HG03469 (cell line): ENCODE measurements around the gene DOCK9.
"Not testable (repeated sequence)": the region's sequence is repeated elsewhere in the genome, so short reads cannot be mapped to it uniquely, and the experiment has no call there.

ENCODE experiments used
- ATAC-seq: cut with Tn5 transposase; IDR thresholded peaks from one replicate; pipeline ENCODE4 v1.9.1; 2021; ENCODE audit warnings: mild to moderate bottlenecking, moderate library complexity, moderate number of reproducible peaks; ENCODE audit not compliant: unreplicated experiment

The DOCK9 gene

DNA sequence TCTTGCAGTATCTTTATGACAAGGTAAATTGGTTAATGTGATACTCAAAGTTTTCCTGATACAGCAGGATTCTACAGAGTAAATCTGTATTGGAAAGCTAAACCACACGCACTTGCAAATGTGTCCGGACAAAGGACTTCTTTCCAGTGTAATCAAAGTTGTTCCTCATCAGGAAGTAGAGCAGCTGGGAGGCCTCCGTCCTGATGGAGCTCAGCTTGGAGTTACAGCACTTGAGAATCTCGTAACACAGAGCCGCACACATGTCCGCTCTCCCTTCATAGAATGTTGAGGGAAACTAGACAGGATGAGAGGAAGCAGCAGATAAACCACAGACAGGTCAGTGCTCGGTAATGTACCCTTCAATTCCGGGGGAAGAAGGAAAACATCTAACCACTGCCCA lies 146.6 kb downstream of the DOCK9 start:
- ATAC-seq = no peak

DNA sequence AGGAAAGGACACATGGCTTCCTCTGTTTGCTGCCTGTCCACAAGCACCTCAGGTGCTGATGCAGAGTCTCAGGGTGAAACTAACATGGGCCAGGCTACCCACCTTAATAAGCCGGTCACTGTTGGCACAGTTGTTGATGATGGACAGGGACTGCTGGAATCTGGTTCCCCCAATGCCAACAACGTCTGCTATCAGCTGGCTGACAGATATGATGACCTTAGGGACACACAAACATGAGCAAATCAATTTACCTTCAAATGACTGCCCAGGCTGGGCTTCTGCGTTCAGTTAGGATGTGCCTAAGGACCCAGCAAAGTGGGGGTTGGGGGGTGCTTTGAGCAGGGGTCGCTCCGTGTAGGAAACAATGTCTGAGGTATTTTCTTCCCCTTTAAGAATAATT lies 148.3 kb downstream of the DOCK9 start:
- ATAC-seq = no peak

DNA sequence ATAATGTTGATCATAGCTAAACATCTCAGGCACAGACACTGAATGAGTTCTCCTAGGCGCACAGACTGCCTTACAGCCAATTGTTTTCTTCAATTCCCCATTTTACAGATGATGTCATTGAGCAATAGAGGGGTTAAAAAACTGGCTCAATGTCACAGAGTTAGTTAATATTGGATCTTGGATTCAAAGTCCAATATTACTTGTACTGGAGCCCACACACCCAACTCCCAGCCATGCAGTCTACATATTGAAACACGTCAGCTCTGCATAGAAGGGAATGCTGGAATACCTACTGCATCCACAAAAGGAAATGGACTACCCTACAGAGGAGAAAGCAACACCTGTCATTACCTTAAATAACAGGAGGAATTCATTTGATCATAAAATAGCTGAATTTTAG lies 149.2 kb downstream of the DOCK9 start:
- no peak for ATAC-seq

DNA sequence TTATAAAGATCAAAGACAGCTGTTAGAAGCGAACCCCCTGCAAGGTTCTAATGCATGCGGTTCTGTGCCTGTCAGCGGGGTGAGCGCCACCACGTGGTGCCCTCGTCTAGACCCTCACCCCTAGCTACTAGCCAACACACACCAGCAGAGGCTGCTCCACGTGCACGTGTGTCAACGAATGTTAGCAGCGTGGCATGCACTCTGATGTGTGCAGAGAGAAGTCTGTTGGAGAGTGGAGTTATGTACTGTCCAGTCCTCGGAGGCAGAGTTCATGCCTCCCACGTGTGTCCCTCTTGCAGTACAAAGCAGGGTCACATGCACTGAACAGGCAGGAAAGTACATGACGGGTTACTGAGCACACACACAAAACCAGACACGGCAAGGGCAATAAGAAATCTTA lies 150.4 kb downstream of the DOCK9 start:
- ATAC-seq = no peak

DNA sequence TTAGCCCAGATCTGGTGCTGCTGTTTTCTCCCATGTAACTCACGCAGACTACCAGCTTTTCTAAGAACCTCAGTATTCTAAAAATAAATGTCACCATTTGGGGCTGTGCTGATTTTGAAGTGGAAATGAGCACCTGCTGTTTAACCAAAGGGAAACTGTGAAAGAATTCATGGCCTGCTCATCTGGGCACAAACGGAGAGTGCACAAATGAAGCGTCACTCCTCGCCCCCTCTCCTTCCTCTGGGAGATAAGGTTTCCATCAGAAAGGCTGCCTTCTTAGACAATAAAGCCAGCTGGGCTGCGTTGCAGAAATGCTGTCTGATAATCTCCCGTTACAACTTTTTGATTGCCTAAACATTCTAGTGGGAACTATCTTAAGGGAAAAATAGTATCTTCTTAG lies 151.7 kb downstream of the DOCK9 start:
- no peak for ATAC-seq

- no peak for ATAC-seq
These were observed 152.2 kb downstream of the DOCK9 start for GRCh38 chr13:98825659-98826058.

DNA sequence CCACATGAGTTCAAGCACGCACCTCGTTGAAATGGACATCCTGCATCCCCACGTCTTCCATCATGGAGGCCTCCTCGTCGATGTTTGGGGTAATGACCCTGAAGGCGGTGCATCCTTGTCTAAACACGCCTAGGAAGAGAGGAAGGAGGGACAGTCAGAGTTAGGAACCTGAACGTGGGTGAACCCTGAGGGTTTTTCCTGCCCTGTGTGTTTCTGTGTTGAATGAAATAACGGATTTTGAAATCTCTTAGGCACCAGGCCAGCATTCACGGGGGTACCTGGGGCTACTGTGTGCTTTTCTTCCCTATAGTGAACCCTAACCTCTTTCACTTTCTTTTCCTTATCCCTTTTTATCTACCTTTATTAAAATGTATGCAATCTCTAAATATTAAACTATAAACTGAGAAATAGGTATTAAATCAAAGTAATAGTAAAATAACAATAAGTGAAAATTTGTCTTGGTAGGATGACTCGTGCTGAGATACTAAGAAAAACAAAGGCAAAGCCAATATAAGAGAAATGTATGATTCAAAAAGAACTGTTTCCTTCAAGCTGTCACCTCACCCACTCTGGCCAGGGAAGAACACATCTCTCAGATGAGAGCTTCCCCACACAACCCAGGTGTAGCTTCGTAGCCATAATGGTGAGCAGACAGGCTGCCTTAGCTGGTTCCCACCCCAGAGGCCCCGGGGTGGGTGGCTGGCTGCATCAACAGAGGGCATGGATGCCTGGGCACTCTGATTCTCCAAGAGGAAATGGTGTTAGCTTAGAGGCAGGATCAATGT lies 153.3 kb downstream of the DOCK9 start:
- ATAC-seq = no peak

GRCh38 chr13:98823442-98823841 lies 154.4 kb downstream of the DOCK9 start:
- ATAC-seq = no peak

DNA sequence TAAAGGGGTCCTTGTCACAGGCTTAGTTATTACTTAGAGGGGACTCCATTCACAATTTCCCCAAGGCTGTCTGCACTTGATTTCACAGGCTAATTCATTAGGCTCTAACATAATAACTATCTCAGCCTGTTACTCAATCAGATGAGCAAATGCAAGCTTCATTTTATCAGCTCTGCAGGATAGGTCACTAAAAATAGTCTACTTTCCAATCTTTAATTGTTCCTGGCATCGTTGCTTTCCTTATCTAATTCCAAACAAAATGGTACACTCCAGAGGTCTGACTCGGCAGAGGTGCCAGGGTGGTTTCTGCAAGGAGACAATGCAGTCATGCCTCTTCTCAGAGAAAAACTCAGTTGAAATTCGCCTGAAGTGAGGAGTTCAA lies 155.6 kb downstream of the DOCK9 start:
- no peak for ATAC-seq

DNA sequence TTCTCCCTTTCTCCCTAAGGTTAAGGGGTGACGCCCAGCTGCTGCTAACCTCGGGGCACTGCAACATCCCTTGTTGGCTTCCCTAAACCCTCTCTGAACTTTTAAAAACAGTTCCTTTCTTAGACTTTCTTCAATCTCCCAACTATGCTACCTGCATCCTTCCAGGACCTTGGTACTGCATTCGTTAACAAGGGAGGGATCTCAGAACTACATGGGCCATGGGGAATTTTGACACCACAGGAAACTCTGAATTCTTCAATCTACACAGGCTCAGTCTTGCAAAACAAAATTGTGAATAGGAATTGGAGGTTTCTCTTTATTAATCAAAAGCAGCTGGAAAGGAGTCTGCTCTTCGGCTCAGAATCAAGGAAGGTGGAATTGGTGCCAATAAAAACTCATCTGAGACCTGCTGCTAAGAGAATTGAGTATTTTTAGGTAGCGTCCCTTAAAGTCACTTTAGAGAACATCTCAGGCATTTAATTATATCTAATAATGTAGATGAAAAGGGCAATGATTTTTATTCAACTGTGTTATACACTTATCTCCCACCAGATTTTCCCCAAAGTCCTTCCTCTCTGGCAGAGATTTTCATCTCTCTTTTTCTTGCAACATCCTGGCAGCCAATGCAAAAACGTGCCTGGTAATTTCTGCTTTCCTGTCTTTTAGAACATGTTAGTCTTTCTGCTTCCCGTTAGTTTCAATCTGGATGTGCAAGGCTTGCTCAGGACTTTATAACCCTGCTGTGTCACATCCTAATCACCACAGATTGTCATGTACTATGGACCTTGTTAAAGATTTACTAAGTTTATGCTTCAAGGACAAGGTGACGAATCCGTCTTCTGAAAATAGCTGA lies 156.3 kb downstream of the DOCK9 start:
- no peak for ATAC-seq

GRCh38 chr13:98820744-98821371 lies 157.0 kb downstream of the DOCK9 start:
- ATAC-seq = no peak

DNA sequence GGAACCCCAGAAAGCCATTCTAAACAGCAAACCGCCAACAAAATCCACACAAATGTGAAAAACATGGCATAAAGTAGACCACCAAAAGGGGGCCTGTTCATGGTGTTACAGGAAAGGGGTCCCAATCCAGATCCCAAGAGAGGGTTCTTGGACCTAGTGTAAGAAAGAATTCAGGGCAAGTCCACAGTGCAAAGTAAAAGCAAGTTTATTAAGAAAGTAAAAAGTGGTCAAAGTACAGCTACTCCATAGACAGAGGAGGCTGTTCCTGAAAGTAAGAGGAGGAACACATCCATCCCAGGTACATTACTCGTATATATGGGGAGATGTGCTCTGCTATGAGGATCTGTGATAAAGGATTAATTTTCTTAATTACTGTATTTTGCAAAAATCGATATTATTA lies 157.6 kb downstream of the DOCK9 start:
- no peak for ATAC-seq

DNA sequence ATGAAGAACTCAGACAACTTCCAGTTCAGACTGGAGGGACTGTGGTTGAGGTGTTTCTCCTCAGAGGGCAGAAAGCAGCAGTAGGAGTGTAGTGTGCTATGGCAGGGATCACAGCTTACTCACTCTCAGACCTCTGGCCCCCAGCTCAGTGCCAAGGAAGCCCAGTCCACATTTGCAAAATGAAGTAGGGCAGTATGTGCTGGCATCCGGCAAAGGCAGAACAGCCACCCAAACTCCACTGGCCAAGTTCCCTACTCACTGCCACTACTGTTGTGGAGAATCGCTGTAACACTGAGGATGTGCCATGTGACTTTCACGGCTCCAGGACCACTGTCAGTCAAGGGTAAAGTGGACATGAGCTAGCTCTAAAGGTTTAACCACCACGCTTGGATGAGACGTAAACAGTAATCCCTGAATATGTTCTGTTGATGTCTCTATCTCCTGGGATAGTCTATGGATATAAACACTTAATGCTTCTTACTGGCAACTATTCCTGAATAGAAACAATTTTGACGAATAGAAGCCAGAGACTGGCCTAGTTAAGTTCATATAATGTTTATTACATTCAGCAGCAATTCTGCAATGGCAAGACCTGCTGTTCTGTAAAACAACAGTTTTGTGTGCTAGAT lies 158.4 kb downstream of the DOCK9 start:
- no peak for ATAC-seq

GRCh38 chr13:98816406-98816805 lies 161.5 kb downstream of the DOCK9 start:
- ATAC-seq = no peak

- no peak for ATAC-seq
These were observed 163.9 kb downstream of the DOCK9 start for GRCh38 chr13:98813993-98814392.

DNA sequence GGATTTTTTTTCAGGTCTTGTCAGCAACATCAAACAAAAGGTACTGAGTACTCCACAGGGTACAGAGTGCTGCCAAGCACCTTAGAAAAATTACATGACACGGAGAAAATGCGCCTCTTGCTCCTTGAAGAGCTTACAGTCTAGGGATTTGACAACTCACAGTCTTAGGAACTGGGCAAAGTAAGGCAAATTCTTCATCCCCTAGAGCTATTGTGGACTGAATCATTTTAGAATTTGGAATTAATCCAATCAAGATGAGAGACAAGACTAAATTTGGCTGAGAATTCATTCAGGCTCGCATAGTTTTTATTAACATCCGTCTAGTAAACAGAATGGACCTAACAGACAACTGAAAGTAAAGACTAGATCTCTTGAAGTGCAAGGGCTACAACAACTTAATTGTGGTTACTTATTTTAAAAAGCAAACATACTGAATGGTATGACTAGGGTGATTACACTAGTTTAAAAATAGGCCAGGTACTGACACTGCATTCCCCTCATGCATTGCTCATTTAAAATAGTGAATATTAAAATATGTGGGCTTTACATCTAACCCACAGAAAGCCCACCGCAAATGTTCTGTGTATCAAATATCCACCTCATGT lies 165.6 kb downstream of the DOCK9 start:
- not testable (repeated sequence) for ATAC-seq

DNA sequence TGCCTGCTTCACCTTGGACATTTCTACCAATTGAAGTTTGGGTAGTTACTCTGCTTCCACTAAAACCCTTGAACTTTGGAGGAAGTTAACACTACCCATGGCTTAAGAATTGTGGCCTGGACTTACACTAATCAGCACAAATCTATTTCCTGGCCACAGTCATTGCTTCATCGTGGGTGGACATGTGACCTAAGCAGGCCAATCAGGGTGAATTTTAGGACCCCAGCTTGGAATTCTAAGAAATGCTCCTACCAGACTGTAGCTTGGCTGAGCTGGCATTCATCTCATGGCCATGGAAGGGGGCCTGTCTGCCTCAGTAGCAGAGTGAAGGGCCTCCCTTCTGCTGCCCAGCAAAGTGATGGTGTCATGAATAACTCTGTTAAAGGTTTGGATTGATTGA lies 167.1 kb downstream of the DOCK9 start:
- ATAC-seq = no peak

DNA sequence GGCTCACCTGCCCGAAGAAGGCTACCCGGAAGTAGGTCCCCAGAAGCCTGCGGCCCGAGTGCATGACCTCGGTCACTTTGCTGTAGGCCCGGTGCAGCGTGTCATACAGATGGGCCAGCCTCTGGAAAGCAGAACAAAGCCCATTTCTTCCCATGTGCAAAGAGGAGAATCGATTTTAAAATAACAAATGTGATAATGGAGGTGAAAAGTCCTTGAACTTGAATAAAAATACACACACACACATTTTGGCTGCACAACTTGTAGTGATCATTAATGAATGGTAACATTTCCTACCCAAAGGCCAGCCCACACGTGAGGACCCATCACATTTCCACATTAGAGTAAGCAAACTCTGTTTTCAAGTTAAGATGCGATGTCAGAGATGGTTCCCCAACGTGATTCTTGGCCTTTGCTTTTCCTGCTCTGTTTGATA lies 168.5 kb downstream of the DOCK9 start:
- ATAC-seq = no peak

- no peak for ATAC-seq
These were observed 170.1 kb downstream of the DOCK9 start for GRCh38 chr13:98807774-98808173.

- no peak for ATAC-seq
These were observed 173.5 kb downstream of the DOCK9 start for GRCh38 chr13:98804336-98804855.

DNA sequence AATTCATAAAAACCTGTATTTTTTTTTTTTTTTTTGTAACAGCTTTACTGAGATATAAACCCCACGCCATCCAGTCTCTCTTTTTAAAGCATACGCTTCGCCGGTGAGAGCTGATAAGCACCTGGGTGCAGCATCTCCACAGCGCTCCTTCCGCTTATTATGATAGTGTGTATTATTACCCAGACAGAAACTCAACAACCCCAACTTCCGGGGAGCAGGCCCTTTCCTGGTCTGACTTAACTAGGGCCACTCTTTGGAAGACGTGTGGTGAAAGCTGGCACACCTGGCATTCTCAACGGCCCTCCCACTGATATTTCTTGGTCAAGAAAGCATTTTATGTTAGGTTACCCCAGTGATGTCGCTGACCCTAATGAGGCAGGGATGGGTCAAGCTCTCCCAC lies 173.9 kb downstream of the DOCK9 start:
- ATAC-seq = no peak
